ENCODE measurements around the gene SLC35B1. TPM values are rescaled to one million over a fixed set of nuclear protein-coding genes. Genes with fewer than 3 reads are reported as not detected.
A peak's percentile ranks its signal among the peaks of the same experiment; 100 is the strongest.

The SLC35B1 gene
- total and polyA plus RNA-seq, 10 of the 15 experiments (the other 5 are each of a cell fraction or from before 2014, with no cell fraction given) = 40.0 to 113 (median 51.6) TPM

DNA sequence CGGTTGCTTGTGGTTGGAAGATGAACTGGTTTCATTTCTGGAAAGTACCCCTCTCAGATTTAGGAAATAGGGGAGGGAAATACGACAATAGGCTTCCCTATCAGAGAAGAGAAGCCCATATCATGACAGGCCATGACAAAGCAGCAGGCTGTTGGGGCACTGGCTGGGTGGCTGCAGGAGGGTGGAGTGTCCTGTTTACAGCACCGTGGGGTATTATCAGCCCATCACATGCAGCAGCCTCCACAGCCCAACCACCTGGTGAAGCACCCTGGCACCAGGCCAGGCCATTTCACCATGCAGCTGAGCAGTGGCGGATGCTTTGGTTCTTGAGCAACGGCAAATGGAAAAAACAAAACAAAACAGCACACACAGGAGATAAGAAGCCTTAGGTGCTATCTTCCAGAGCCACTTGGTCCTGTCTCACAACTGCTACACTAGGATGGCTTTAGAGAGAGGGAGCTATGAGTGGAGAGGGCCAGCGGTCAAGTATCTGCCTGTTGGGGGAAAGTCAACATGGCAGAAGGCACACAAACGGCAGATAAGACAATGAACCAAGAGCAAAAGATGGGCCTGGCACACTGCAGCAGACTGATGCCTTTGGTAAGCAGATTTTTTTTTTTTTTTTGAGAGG, 32.0 kb upstream of the SLC35B1 start (continued):
- TF ChIP-seq, protein P1, sequence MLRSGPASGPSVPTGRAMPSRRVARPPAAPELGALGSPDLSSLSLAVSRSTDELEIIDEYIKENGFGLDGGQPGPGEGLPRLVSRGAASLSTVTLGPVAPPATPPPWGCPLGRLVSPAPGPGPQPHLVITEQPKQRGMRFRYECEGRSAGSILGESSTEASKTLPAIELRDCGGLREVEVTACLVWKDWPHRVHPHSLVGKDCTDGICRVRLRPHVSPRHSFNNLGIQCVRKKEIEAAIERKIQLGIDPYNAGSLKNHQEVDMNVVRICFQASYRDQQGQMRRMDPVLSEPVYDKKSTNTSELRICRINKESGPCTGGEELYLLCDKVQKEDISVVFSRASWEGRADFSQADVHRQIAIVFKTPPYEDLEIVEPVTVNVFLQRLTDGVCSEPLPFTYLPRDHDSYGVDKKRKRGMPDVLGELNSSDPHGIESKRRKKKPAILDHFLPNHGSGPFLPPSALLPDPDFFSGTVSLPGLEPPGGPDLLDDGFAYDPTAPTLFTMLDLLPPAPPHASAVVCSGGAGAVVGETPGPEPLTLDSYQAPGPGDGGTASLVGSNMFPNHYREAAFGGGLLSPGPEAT (IDR thresholded peaks at IDR 0.05; ENCODE audit: low read depth) = peak; percentile 70; the same call in 1 of the 2 replicates
- TF ChIP-seq PML (IDR thresholded peaks at IDR 0.05; ENCODE audit: low read length) = no peak
- TF ChIP-seq ZNF384 (IDR thresholded peaks at IDR 0.05; ENCODE audit: borderline replicate concordance, low read depth, low read length) = no peak
- TF ChIP-seq HDAC2 (IDR thresholded peaks at IDR 0.05) = no peak
- 0 out of 2 replicates have a peak, but pooled peaks have one; percentile 29 for TF ChIP-seq LARP7 (IDR thresholded peaks at IDR 0.05)
- no peak for TF ChIP-seq JUND (IDR thresholded peaks at IDR 0.05; ENCODE audit: low read depth, low read length)
- TF ChIP-seq RB1 (IDR thresholded peaks at IDR 0.05; ENCODE audit: borderline replicate concordance) = no peak
- no peak for TF ChIP-seq NR2F1 (conservative IDR thresholded peaks at IDR 0.05)
- no peak for TF ChIP-seq NFYB (IDR thresholded peaks at IDR 0.05; ENCODE audit: insufficient read depth, low read depth, low read length)
- TF ChIP-seq PAX8 (IDR thresholded peaks at IDR 0.05) = no peak
- TF ChIP-seq RAD51 (IDR thresholded peaks at IDR 0.05) = 0 out of 2 replicates have a peak, but pooled peaks have one; percentile 29
- peak; percentile 45; the same call in 1 of the 2 replicates for TF ChIP-seq POLR2A (IDR thresholded peaks at IDR 0.05; ENCODE audit: low read depth, low read length)
- no peak for TF ChIP-seq BCL11A (IDR thresholded peaks at IDR 0.05; ENCODE audit: low read depth, low read length)
- TF ChIP-seq RELA (IDR thresholded peaks at IDR 0.05; ENCODE audit: borderline replicate concordance, partially characterized antibody) = no peak
- no peak for TF ChIP-seq NR2C2 (IDR thresholded peaks at IDR 0.05; ENCODE audit: borderline replicate concordance, control insufficient read depth, insufficient read length, low read depth)
- no peak for TF ChIP-seq CREB1 (IDR thresholded peaks at IDR 0.05; ENCODE audit: low read depth)
- TF ChIP-seq IRF4 (IDR thresholded peaks at IDR 0.05; ENCODE audit: low read depth, low read length) = no peak
- peak; percentile 55 to 84; a peak in 3 of 4 replicates for TF ChIP-seq BHLHE40 (IDR thresholded peaks at IDR 0.05; ENCODE audit: borderline replicate concordance in 1 of 2, low read depth in 2 of 2, low read length in 1 of 2)
- TF ChIP-seq KLF5 (IDR thresholded peaks at IDR 0.05; ENCODE audit: partially characterized antibody) = no peak
- 0 out of 4 replicates have a peak, but pooled peaks of 1 of the 2 experiments have one; percentile 13 for TF ChIP-seq EP300 (IDR thresholded peaks at IDR 0.05; ENCODE audit: borderline replicate concordance in 1 of 2, control insufficient read depth in 1 of 2, low read depth in 2 of 2, low read length in 2 of 2)
- TF ChIP-seq TCF12 (IDR thresholded peaks at IDR 0.05; ENCODE audit: low read depth, low read length) = peak; percentile 53; the same call in 1 of the 2 replicates
- TF ChIP-seq SIX5 (IDR thresholded peaks at IDR 0.05; ENCODE audit: low read depth, low read length, severe bottlenecking) = no peak
- TF ChIP-seq, protein P2, sequence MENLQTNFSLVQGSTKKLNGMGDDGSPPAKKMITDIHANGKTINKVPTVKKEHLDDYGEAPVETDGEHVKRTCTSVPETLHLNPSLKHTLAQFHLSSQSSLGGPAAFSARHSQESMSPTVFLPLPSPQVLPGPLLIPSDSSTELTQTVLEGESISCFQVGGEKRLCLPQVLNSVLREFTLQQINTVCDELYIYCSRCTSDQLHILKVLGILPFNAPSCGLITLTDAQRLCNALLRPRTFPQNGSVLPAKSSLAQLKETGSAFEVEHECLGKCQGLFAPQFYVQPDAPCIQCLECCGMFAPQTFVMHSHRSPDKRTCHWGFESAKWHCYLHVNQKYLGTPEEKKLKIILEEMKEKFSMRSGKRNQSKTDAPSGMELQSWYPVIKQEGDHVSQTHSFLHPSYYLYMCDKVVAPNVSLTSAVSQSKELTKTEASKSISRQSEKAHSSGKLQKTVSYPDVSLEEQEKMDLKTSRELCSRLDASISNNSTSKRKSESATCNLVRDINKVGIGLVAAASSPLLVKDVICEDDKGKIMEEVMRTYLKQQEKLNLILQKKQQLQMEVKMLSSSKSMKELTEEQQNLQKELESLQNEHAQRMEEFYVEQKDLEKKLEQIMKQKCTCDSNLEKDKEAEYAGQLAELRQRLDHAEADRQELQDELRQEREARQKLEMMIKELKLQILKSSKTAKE (IDR thresholded peaks at IDR 0.05; ENCODE audit: low read depth, poor library complexity, severe bottlenecking) = peak; percentile 32
- TF ChIP-seq BRCA1 (IDR thresholded peaks at IDR 0.05; ENCODE audit: low read depth, low read length) = no peak
- TF ChIP-seq, protein P3, sequence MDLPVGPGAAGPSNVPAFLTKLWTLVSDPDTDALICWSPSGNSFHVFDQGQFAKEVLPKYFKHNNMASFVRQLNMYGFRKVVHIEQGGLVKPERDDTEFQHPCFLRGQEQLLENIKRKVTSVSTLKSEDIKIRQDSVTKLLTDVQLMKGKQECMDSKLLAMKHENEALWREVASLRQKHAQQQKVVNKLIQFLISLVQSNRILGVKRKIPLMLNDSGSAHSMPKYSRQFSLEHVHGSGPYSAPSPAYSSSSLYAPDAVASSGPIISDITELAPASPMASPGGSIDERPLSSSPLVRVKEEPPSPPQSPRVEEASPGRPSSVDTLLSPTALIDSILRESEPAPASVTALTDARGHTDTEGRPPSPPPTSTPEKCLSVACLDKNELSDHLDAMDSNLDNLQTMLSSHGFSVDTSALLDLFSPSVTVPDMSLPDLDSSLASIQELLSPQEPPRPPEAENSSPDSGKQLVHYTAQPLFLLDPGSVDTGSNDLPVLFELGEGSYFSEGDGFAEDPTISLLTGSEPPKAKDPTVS (IDR thresholded peaks at IDR 0.05; ENCODE audit: low read depth, low read length) = no peak
